ENCODE data around the gene CHD2.
"Not testable (repeated sequence)": the region's sequence is repeated elsewhere in the genome, so short reads cannot be mapped to it uniquely, and the experiment has no call there.

The CHD2 gene

DNA sequence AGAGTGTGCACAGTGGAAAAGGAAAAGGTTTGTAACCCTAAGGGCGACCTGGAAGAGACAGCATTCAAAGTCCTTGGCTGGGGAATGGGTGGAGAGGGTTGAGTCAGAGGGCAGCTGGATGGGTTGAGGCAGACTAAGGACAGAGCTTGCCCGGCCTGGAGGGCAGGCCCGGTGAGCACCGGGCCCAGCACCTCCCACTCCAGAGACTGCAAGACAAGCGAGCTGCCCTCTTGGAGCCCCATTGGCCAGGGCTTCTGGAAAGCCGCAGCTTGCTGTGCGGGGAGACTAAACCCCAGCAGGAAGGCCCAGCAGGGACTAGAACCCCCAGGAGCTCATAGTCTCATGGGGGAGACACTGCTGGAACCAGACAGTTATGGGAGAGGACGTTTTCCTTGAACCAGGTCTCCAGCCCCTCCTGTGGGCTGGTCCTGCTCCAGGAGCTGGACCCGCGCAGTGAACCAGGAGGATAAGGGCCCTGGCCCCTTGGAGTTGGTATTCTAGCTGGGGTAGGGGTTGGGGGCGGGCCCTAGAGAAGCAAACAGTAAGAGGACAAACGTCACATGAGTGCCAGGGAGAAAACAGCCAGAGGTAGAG, 129.8 kb downstream of the CHD2 start:
- Histone ChIP-seq H2BK120ac (ENCODE audit: insufficient read depth, low read length, poor library complexity) (no peak overlapping the region), H3K36me3 (ENCODE audit: control insufficient read depth in 1 of 2, insufficient read depth in 2 of 2, low read length in 2 of 2) (peaks cover 25 to 35% of the 10 kb centered on the region in 2 experiments), H4K12ac (ENCODE audit: low read depth, low read length) (no peak overlapping the region), H3K4me2 (ENCODE audit: low read length) (no peak overlapping the region), H2BK5ac (ENCODE audit: low read depth, low read length, poor library complexity) (no peak overlapping the region), H2BK12ac (ENCODE audit: low read length) (no peak overlapping the region), H3K4me1 (ENCODE audit: control insufficient read depth in 1 of 2, insufficient read depth in 2 of 2, low read length in 2 of 2) (no peaks in the 10 kb centered on the region), H3K4ac (ENCODE audit: low read depth, low read length) (no peak overlapping the region), H3K4me3 (ENCODE audit: low read depth, low read length) (no peak overlapping the region), H3K9me3 (ENCODE audit: insufficient read depth, low read depth, low read length) (no peaks in the 10 kb centered on the region), H3K79me2 (ENCODE audit: control insufficient read depth, insufficient read depth, low read length, poor library complexity) (no peaks in the 10 kb centered on the region), H2AK5ac (ENCODE audit: low read length) (no peak overlapping the region), H3K79me1 (ENCODE audit: low read length) (no peaks in the 10 kb centered on the region), H3K23ac (ENCODE audit: low read length) (no peak overlapping the region), H3K18ac (ENCODE audit: low read length) (no peak overlapping the region), H3K9ac (ENCODE audit: low read length) (no peak overlapping the region), H2AFZ (ENCODE audit: insufficient read depth, low read length, poor library complexity) (no peak overlapping the region), H3K27ac (ENCODE audit: low read depth, low read length) (no peak overlapping the region), H4K91ac (ENCODE audit: low read depth, low read length) (no peak overlapping the region), H4K8ac (ENCODE audit: low read depth, low read length) (no peak overlapping the region), H3K27me3 (ENCODE audit: insufficient read depth, low read length) (no peaks in the 10 kb centered on the region), H3K14ac (ENCODE audit: low read length) (no peak overlapping the region)
- peak; percentile 40 to 52 for DNase-seq
- no CpG with 5 or more reads among the region's 12 CpGs for WGBS (ENCODE audit: extremely low coverage, insufficient coverage, insufficient read length)

DNA sequence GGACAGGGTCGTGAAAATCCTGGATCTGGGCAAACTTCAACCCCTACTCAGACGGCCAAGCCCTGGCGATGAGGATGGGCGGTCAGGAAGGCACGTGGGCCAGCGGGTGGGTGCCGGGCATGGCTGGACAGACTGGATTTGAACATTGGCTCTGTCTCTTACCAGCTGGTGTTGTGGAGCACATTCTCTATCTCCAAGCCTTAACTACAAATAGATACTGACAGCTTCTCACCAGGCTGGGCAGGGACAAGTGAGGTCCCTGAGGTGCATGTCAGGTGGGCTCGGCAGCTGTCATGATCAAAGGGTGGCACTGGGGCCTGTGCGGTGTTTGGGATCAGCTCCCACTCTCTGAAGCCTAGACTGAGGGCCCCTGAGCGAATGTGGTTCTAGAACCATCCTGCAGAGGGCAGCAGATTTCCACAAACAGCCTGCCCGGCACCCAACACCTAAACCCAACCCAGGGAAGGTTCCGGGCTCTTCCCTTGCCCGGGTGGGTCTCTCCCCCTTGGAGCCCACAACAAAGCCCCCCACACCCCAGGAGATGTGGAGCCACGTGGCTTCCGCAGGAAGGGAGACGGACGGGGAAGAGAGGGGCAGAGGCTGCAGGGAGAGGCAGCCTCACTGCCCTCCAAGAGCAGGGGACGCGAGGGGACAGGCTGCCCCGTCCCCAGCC, 130.4 kb downstream of the CHD2 start:
- Histone ChIP-seq H3K79me1 (ENCODE audit: low read length) (no peaks in the 10 kb centered on the region), H3K4me3 (ENCODE audit: low read depth, low read length) (no peak overlapping the region), H3K4ac (ENCODE audit: low read depth, low read length) (no peak overlapping the region), H2AK5ac (ENCODE audit: low read length) (no peak overlapping the region), H3K4me1 (ENCODE audit: control insufficient read depth in 1 of 2, insufficient read depth in 2 of 2, low read length in 2 of 2) (no peaks in the 10 kb centered on the region), H3K36me3 (ENCODE audit: control insufficient read depth in 1 of 2, insufficient read depth in 2 of 2, low read length in 2 of 2) (peaks cover 19 to 29% of the 10 kb centered on the region in 2 experiments), H2BK120ac (ENCODE audit: insufficient read depth, low read length, poor library complexity) (no peak overlapping the region), H3K18ac (ENCODE audit: low read length) (no peak overlapping the region), H4K12ac (ENCODE audit: low read depth, low read length) (no peak overlapping the region), H2BK5ac (ENCODE audit: low read depth, low read length, poor library complexity) (no peak overlapping the region), H3K9ac (ENCODE audit: low read length) (no peak overlapping the region), H3K79me2 (ENCODE audit: control insufficient read depth, insufficient read depth, low read length, poor library complexity) (no peaks in the 10 kb centered on the region), H3K23ac (ENCODE audit: low read length) (no peak overlapping the region), H3K9me3 (ENCODE audit: insufficient read depth, low read depth, low read length) (peaks cover under 1% of the 10 kb centered on the region), H3K14ac (ENCODE audit: low read length) (no peak overlapping the region), H4K91ac (ENCODE audit: low read depth, low read length) (no peak overlapping the region), H2AFZ (ENCODE audit: insufficient read depth, low read length, poor library complexity) (no peak overlapping the region), H4K8ac (ENCODE audit: low read depth, low read length) (no peak overlapping the region), H2BK12ac (ENCODE audit: low read length) (no peak overlapping the region), H3K27me3 (ENCODE audit: insufficient read depth, low read length) (no peaks in the 10 kb centered on the region), H3K27ac (ENCODE audit: low read depth, low read length) (no peak overlapping the region), H3K4me2 (ENCODE audit: low read length) (no peak overlapping the region)
- DNase-seq: peak; percentile 59 to 82
- no CpG with 5 or more reads among the region's 20 CpGs for WGBS (ENCODE audit: extremely low coverage, insufficient coverage, insufficient read length)

DNA sequence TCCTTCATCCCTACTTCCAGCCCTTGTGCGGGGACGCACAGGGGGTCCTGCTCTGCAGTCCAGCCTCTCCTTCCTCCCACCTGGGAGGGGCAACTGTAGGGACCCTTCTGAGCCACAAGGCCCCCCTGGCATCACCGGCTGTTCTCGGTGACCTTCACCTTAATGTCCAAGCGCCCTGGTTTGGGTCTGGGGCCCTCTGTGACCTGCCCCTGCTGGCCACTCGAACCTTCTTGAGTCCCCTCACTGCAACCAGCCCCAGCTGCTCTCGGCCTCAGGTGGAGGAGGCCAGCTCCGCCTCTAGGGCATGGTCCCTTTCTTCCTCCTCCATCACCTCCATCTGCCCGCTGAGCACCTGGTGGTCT, 131.0 kb downstream of the CHD2 start:
- Histone ChIP-seq H4K91ac (ENCODE audit: low read depth, low read length) (no peak overlapping the region), H2BK5ac (ENCODE audit: low read depth, low read length, poor library complexity) (no peak overlapping the region), H2AK5ac (ENCODE audit: low read length) (no peak overlapping the region), H2AFZ (ENCODE audit: insufficient read depth, low read length, poor library complexity) (no peak overlapping the region), H4K12ac (ENCODE audit: low read depth, low read length) (no peak overlapping the region), H3K79me1 (ENCODE audit: low read length) (no peaks in the 10 kb centered on the region), H4K8ac (ENCODE audit: low read depth, low read length) (no peak overlapping the region), H3K18ac (ENCODE audit: low read length) (no peak overlapping the region), H3K4me1 (ENCODE audit: control insufficient read depth in 1 of 2, insufficient read depth in 2 of 2, low read length in 2 of 2) (no peaks in the 10 kb centered on the region), H2BK12ac (ENCODE audit: low read length) (no peak overlapping the region), H3K79me2 (ENCODE audit: control insufficient read depth, insufficient read depth, low read length, poor library complexity) (no peaks in the 10 kb centered on the region), H3K27me3 (ENCODE audit: insufficient read depth, low read length) (no peaks in the 10 kb centered on the region), H3K14ac (ENCODE audit: low read length) (no peak overlapping the region), H3K4ac (ENCODE audit: low read depth, low read length) (no peak overlapping the region), H2BK120ac (ENCODE audit: insufficient read depth, low read length, poor library complexity) (no peak overlapping the region), H3K4me3 (ENCODE audit: low read depth, low read length) (no peak overlapping the region), H3K9ac (ENCODE audit: low read length) (no peak overlapping the region), H3K4me2 (ENCODE audit: low read length) (no peak overlapping the region), H3K23ac (ENCODE audit: low read length) (no peak overlapping the region), H3K9me3 (ENCODE audit: insufficient read depth, low read depth, low read length) (peaks cover 3% of the 10 kb centered on the region), H3K27ac (ENCODE audit: low read depth, low read length) (no peak overlapping the region), H3K36me3 (ENCODE audit: control insufficient read depth in 1 of 2, insufficient read depth in 2 of 2, low read length in 2 of 2) (peaks cover 17 to 26% of the 10 kb centered on the region in 2 experiments)
- no CpG with 5 or more reads among the region's 9 CpGs for WGBS (ENCODE audit: extremely low coverage, insufficient coverage, insufficient read length)
- DNase-seq: no peak

DNA sequence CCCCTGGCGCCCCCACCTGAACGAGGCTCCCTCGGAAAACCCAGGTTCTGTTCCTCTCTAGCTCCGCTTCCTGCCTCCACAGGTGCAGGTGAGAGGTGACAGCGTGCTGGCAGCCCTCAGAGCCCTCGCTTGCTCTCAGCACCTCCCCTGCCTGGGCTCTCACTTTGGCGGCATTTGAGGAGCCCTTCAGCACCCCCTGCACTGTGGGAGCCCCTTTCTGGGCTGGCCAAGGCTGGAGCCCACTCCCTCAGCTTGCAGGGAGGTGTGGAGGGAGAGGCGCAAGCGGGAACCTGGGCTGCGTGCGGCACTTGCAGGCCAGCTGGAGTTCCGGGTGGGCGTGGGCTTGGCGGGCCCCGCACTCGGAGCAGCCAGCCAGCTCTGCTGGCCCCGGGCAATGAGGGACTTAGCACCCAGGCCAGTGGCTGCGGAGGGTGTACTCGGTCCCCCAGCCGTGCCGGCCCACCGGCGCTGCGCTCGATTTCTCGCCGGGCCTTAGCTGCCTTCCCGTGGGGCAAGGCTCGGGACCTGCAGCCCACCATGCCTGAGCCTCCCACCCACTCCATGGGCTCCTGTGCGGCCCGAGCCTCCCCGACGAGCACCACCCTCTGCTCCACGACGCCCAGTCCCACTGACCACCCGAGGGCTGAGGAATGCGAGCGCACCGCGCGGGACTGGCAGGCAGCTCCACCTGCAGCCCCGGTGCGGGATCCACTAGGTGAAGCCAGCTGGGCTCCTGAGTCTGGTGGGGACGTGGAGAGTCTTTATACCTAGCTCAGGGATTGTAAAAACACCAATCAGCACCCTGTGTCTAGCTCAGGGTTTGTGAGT, 131.6 kb downstream of the CHD2 start:
- not testable (repeated sequence) for H2BK12ac ChIP-seq (ENCODE audit: low read length); H3K4me2 ChIP-seq (ENCODE audit: low read length); H3K79me1 ChIP-seq (ENCODE audit: low read length); H3K9ac ChIP-seq (ENCODE audit: low read length); H3K4me3 ChIP-seq (ENCODE audit: low read depth, low read length); H3K4ac ChIP-seq (ENCODE audit: low read depth, low read length); H3K9me3 ChIP-seq (ENCODE audit: insufficient read depth, low read depth, low read length); H3K23ac ChIP-seq (ENCODE audit: low read length); H3K79me2 ChIP-seq (ENCODE audit: control insufficient read depth, insufficient read depth, low read length, poor library complexity); H3K27me3 ChIP-seq (ENCODE audit: insufficient read depth, low read length); H3K14ac ChIP-seq (ENCODE audit: low read length); H3K18ac ChIP-seq (ENCODE audit: low read length); H4K91ac ChIP-seq (ENCODE audit: low read depth, low read length); H2BK5ac ChIP-seq (ENCODE audit: low read depth, low read length, poor library complexity); H4K8ac ChIP-seq (ENCODE audit: low read depth, low read length); H3K27ac ChIP-seq (ENCODE audit: low read depth, low read length); H4K12ac ChIP-seq (ENCODE audit: low read depth, low read length); H3K4me1 ChIP-seq (ENCODE audit: control insufficient read depth in 1 of 2, insufficient read depth in 2 of 2, low read length in 2 of 2); H2BK120ac ChIP-seq (ENCODE audit: insufficient read depth, low read length, poor library complexity); H2AK5ac ChIP-seq (ENCODE audit: low read length); DNase-seq; H2AFZ ChIP-seq (ENCODE audit: insufficient read depth, low read length, poor library complexity)
- peaks cover 11 to 19% of the 10 kb centered on the region in 2 experiments for H3K36me3 ChIP-seq (ENCODE audit: control insufficient read depth in 1 of 2, insufficient read depth in 2 of 2, low read length in 2 of 2)
- no CpG with 5 or more reads among the region's 44 CpGs for WGBS (ENCODE audit: extremely low coverage, insufficient coverage, insufficient read length)

Measured in trophoblast cell (in vitro differentiated cells and primary cell).